Neural progenitor cell (in vitro differentiated cells): ENCODE results near the gene CDH12.
"Not testable (repeated sequence)": the region's sequence is repeated elsewhere in the genome, so short reads cannot be mapped to it uniquely, and the experiment has no call there.

ENCODE experiments used
- CTCF ChIP-seq: fragments of 200-600 bp; sonication (generic); IDR thresholded peaks from 2 replicates; pipeline ENCODE4 v1.5.1; 2017; ENCODE audit warnings: antibody characterized with exemption, mild to moderate bottlenecking
- EZH2 ChIP-seq: fragments of 200-600 bp; sonication (generic); IDR thresholded peaks from 2 replicates; pipeline ENCODE4 v1.6.1; 2017; ENCODE audit warnings: antibody characterized with exemption, mild to moderate bottlenecking, moderate library complexity
- EZH2phosphoT487 ChIP-seq: fragments of 200-600 bp; sonication (generic); IDR thresholded peaks from 2 replicates; pipeline ENCODE4 v1.6.1; 2017; ENCODE audit warnings: antibody characterized with exemption

DNA sequence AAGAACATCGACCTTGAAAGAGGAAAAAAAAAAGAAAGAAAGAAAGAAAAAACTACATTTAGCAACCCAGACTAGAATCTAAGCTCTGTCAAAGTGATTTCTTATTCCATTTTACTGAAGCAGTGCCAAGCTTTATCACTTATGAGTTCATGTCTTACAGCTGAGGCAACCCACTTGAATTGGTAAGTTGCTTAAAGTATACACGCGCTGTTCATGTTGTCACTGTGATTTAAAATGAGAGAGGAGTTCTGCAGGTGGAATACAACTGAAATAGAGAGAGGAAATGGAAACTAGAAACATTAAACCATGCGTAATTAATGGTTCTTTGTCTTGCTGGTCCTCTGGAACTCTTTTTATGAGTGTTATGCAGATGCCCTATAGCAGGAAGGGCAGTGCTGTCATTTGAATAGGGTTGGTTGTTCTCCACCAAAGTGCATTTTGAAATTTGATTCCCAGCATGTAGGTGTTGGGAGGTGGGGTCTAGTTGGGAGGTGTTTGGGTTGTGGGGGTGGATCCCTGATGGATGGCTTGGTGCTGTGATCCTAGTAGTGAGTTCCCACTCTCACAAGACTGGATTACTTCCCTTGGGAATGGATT is 665.4 kb downstream of the CDH12 start:
- TF ChIP-seq CTCF, EZH2, EZH2phosphoT487: not testable (repeated sequence)
